ENCODE measurements around the gene FNDC10.

The FNDC10 gene

DNA sequence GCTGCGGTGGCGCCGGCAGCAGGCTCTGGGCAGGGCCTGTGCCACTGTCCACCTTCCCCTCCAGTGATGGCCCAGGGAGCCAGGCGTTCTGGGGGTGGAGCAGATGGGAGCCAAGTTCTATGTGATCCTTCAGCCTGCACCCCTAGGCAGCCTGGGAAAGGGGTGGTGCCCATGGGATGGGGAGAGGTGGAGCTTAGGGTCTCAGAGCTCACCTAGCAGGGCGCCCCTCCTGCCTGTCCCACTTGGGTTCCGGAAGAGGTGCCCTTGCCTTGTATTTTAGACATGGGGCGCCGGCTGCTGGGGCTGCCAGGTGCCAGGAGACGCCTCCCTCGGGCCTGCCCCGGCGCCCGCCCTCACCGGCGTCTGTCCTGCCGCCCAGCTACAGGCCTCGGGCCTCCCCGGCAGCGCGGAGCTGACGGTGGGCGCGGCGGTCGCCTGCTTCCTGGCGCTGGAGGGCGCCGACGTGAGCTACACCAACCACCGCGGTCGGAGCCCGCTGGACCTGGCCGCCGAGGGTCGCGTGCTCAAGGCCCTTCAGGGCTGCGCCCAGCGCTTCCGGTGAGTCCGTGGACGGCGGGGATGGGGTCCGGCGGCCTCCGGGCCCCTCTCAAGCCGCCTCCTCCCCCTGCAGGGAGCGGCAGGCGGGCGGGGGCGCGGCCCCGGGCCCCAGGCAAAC lies 29.0 kb upstream of the FNDC10 start:
- H3K4me3 ChIP-seq (ENCODE audit: low read depth, low read length), result no peak overlapping the region
- no peak for DNase-seq (ENCODE audit: low read depth)

DNA sequence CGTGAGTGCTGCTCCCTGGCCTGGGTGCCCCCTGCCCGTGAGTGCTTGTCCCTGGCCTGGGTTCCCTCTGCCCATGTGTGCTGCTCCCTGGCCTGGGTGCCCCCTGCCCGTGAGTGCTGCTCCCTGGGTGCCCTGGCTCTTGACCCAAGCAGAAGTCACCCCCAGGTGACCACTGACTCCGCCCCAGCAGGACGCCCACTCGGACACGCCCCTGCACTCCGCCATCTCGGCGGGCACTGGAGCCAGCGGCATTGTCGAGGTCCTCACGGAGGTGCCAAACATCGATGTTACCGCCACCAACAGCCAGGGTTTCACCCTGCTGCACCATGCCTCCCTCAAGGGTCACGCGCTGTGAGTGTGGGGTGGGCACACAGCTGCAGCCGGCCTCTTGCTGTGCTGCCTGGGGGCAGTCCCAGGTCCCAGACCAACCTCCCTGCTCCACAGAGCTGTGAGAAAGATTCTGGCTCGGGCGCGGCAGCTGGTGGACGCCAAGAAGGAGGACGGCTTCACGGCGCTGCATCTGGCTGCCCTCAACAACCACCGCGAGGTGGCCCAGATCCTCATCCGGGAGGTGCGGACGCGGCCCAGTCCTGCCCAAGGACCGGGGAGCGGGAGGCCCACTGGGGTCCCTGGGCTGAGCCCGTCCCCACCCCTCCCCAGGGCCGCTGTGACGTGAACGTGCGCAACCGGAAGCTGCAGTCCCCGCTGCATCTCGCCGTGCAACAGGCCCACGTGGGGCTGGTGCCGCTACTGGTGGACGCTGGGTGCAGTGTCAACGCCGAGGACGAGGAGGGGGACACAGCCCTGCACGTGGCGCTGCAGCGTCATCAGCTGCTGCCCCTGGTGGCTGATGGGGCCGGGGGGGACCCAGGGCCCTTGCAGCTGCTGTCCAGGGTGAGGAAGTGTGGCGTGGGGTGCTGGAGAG lies 28.2 kb upstream of the FNDC10 start:
- no peak for DNase-seq (ENCODE audit: low read depth)
- no peak overlapping the region for H3K4me3 ChIP-seq (ENCODE audit: low read depth, low read length)

GRCh38 chr1:1627261-1627828 lies 27.4 kb upstream of the FNDC10 start:
- DNase-seq (ENCODE audit: low read depth), result no peak
- no peak overlapping the region for H3K4me3 ChIP-seq (ENCODE audit: low read depth, low read length)

DNA sequence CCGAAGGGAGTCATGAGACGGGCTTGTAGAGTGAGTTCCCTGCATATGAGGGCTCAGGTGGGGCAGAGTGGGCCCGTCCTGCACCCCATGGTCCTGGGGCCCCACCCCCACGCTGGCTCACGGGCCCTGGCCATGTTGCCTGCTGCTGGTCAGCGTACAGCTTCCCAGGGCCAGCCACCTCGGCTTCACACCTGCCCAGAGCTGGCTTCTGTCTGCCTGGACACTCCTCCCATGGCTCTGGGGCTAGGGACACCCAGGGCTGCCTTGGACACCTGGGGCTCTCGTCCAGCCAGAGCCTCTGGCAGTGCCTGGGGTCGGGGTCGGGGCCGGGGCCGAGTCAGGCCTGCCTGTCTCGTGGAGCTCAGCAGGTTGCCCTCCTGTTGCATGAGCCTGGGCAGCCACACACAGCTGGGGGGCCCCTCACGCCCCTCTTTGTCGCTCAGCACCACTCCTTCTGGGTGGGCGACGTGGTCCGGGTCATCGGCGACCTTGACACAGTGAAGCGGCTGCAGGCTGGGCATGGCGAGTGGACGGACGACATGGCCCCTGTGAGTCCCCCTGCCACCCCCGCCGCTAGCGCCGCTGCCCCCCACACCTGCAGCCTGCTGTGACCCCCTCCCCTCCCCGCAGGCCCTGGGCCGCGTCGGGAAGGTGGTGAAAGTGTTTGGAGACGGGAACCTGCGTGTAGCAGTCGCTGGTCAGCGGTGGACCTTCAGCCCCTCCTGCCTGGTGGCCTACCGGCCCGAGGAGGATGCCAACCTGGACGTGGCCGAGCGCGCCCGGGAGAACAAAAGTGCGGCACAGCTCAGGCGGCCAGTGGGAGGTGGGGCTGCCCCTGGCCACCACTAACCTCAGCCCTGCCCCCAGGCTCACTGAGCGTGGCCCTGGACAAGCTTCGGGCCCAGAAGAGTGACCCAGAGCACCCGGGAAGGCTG lies 26.5 kb upstream of the FNDC10 start:
- no peak for DNase-seq (ENCODE audit: low read depth)
- no peak overlapping the region for H3K4me3 ChIP-seq (ENCODE audit: low read depth, low read length)

- DNase-seq (ENCODE audit: low read depth), result no peak
- no peak overlapping the region for H3K4me3 ChIP-seq (ENCODE audit: low read depth, low read length)
These were observed 25.9 kb upstream of the FNDC10 start for GRCh38 chr1:1625824-1626206.

- no peak for DNase-seq (ENCODE audit: low read depth)
- no peak overlapping the region for H3K4me3 ChIP-seq (ENCODE audit: low read depth, low read length)
These were observed 25.5 kb upstream of the FNDC10 start for GRCh38 chr1:1625404-1625775.

- DNase-seq (ENCODE audit: low read depth), result no peak
- no peak overlapping the region for H3K4me3 ChIP-seq (ENCODE audit: low read depth, low read length)
These were observed 24.8 kb upstream of the FNDC10 start for GRCh38 chr1:1624443-1625403.

DNA sequence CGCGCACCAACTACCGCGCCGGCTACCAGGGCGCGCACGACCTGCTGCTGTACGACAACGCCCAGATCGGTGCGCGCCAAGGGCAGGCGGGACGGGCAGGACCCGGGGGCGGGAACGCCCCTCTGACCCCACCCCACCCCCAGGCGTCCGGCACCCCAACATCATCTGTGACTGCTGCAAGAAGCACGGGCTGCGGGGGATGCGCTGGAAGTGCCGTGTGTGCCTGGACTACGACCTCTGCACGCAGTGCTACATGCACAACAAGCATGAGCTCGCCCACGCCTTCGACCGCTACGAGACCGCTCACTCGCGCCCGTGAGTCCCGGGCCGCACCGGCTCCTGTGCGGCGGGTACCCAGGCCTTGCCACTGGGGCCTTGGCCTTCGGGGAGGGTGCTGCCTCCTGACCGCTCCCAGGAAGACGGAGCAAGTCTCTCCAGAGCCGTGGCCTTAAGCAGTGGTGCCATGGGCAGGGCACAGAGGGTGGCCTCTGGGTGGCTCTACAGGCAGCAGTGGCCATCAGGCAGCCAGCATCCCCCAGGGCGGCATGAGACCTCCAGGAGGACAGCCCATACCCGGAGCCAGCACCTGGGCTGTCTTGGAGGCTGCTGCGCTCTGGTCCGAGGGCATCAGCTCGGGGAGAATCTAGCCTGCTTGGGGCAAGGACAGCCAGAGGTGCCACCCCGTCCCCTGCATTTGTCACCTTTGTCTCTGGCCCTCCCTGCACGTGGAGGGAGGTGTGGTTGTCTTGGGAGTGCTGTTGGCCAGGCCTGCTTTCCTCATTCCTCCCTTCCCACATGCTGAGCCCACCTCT lies 23.9 kb upstream of the FNDC10 start:
- no peak overlapping the region for H3K4me3 ChIP-seq (ENCODE audit: low read depth, low read length)

GRCh38 chr1:1623181-1623630 lies 23.3 kb upstream of the FNDC10 start:
- no peak overlapping the region for H3K4me3 ChIP-seq (ENCODE audit: low read depth, low read length)
- no peak for DNase-seq (ENCODE audit: low read depth)

More for the DNA sequence above, 23.9 kb upstream of the FNDC10 start:
- no peak for DNase-seq (ENCODE audit: low read depth)

DNA sequence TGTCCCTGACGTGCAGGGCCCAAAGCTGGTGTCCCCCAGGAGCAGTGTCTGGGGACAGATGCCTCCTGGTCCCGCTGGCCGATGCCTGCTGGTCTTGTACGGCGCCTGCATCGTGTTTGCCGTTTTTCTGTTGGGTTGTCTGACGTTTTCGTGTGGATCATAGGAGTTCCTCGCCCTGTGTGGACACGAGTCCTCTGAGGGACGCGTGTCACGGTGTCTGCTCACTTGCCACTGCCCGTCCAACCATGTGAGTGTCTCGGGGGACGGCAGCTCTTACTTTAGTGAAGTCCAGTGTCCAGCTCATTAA lies 22.8 kb upstream of the FNDC10 start:
- H3K4me3 ChIP-seq (ENCODE audit: low read depth, low read length), result no peak overlapping the region
- no peak for DNase-seq (ENCODE audit: low read depth)

DNA sequence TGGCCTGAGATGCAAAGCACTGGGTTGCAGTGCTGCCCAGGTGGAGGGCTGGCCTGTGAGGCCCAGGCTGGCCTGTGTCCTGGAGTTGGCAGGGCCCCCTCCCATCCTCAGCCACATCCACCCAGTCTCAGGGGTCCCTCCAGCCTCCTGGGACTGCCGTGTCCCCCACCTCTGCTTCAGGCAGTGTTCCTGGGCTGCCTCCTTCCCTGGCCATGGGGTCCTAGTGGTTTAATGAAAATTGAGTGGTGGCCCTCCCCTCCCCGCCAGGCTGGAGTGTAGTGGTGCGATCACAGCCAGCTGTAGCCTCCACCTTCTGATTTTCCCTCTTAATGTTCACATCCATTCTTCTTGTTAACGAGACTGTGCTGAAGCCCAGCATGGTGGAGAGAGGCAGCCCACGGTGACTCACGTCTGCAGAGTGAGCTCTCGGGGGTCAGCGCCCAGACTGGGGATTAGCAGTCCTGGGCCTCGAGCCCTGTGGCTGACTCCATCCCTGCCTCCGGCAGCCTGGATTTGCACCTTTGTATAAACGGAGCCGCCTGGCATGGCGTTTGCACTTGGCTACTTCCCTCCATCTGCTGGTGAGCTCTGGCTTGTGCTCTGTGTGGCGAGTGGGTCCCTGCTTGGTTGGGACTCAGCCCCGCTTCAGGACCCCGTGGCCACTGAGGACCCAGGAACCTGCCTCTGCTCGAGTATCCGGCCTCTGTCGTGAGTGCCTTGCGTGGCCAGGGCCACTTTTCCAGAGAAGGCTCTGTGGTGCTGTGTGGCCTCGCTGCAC lies 22.3 kb upstream of the FNDC10 start:
- DNase-seq (ENCODE audit: low read depth), result peak; percentile 32
- no peak overlapping the region for H3K4me3 ChIP-seq (ENCODE audit: low read depth, low read length)

DNA sequence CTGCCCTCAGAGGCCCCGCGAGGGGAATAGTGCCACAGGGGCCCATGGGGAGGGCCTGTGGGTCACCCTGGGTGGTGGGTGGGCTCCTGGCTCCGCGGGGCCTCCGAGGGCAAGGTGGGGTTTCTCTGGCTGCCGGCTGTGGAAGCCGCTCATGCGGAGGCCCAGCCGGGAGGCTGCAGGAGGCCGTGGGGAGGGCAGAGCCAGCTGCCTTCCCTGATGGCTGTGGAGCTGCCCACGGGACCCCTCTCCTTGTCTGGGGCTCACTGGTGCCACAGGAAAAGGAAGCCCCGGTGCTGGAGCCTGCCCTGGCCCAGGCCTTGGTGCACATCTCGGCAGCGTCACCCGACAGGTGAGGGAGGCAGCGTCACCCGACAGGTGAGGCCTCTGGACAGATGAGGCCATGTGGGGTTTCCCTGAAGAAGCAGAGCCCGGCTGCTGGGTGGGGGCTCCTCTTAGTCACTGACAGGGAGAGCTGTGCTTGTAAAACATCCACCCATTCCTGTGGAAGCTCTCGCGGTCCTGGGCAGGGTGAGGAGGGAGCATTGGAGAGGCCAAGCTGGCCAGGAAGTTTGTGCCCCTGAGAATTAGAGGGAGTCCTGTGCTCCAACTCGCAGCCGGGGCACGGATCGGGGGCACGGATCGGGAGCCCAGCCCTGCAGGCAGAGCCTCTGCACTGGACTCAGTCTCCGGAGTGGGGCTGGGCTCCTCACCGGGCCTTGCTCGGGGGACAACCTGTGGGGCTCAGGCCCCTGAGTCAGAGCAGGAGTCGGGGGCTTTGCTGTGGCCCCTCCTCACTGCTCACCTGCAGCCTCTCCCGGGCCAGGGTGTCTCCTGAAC lies 21.5 kb upstream of the FNDC10 start:
- no peak for DNase-seq (ENCODE audit: low read depth)

GRCh38 chr1:1620433-1621139 lies 20.7 kb upstream of the FNDC10 start:
- DNase-seq (ENCODE audit: low read depth), result no peak
- H3K4me3 ChIP-seq (ENCODE audit: low read depth, low read length), result no peak overlapping the region

More for the DNA sequence above, 21.5 kb upstream of the FNDC10 start:
- no peak overlapping the region for H3K4me3 ChIP-seq (ENCODE audit: low read depth, low read length)

DNA sequence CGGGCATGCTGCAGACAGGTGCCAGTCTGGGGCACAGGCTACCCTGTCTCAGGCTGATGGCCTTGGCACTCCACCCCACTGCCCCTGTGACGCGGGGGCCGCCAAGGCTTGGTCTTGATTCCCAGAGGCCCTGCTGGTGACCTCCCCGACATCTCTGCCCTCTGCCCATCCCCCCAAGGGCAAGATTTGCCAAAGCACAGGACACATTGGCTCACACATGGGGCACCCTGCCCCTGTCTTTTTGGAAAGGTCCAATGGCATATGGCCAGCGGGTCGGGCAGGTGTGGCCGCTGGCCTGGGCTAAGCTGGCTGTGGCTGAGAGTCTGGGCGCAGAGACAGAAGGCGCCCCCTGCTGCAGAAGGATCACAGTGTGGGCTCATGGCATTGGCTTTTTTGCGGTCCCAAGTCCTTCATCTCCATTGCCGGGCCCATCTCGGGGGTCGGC lies 20.0 kb upstream of the FNDC10 start:
- DNase-seq (ENCODE audit: low read depth), result no peak
- no peak overlapping the region for H3K4me3 ChIP-seq (ENCODE audit: low read depth, low read length)

GRCh38 chr1:1618396-1619068 lies 18.6 kb upstream of the FNDC10 start:
- no peak for DNase-seq (ENCODE audit: low read depth)
- no peak overlapping the region for H3K4me3 ChIP-seq (ENCODE audit: low read depth, low read length)
